Brain microvascular endothelial cell (primary cell): ENCODE results near the gene PAK6.
A peak's percentile ranks its signal among the peaks of the same experiment; 100 is the strongest.

Experiments
- DNase-seq: peaks from one replicate; pipeline ENCODE4 v3.0.0-alpha.2; 2020
- H3K27ac ChIP-seq: fragments of 250-450 bp; sonication (Bioruptor Pico); 2 replicates; pipeline ENCODE4 v1.5.1; 2020; ENCODE audit warnings: mild to moderate bottlenecking, moderate library complexity
- H3K27me3 ChIP-seq: fragments of 250-450 bp; sonication (Bioruptor Pico); replicated peaks from 2 replicates; pipeline ENCODE4 v1.5.1; 2020; ENCODE audit warnings: mild to moderate bottlenecking
- H3K36me3 ChIP-seq: fragments of 250-450 bp; sonication (Bioruptor Pico); replicated peaks from 2 replicates; pipeline ENCODE4 v1.5.1; 2020; ENCODE audit warnings: mild to moderate bottlenecking
- H3K4me3 ChIP-seq: 2 replicates; pipeline ENCODE4 v1.5.1; 2011; ENCODE audit warnings: low read depth, mild to moderate bottlenecking, control low read depth, low read length, moderate library complexity
- CTCF ChIP-seq: IDR thresholded peaks from 2 replicates; pipeline ENCODE4 v1.5.1; 2011; ENCODE audit warnings: low read depth, mild to moderate bottlenecking, moderate library complexity, low read length, control low read depth, inconsistent platforms; ENCODE audit errors: missing control alignments
- in situ Hi-C: cut with HindIII; loops from 2 replicates; pipeline ENCODE4 v1.10.0; 2017; ENCODE audit warnings: low sequenced_read_pairs, low pct_ligation_motif_present

The PAK6 gene

GRCh38 chr15:40256638-40257235 lies 17.9 kb downstream of the PAK6 start:
- Histone ChIP-seq H3K27me3 (peaks cover 17% of the 10 kb centered on the region), H3K27ac (peak overlapping the region; percentile 41), H3K36me3 (no peaks in the 10 kb centered on the region), H3K4me3 (no peak overlapping the region)
- in situ Hi-C loops, result no loop called here
- TF ChIP-seq CTCF, result no peak
- peak; percentile 74 for DNase-seq

GRCh38 chr15:40257656-40258450 lies 19.0 kb downstream of the PAK6 start:
- no peak for DNase-seq
- Histone ChIP-seq H3K36me3 (no peaks in the 10 kb centered on the region), H3K27ac (no peak overlapping the region), H3K4me3 (no peak overlapping the region), H3K27me3 (peaks cover 7% of the 10 kb centered on the region)
- in situ Hi-C loops, result no loop called here
- TF ChIP-seq CTCF, result no peak

- no peak for TF ChIP-seq CTCF
- Histone ChIP-seq H3K27ac (no peak overlapping the region), H3K27me3 (peaks cover 3% of the 10 kb centered on the region), H3K4me3 (no peak overlapping the region), H3K36me3 (no peaks in the 10 kb centered on the region)
- in situ Hi-C loops, result no loop called here
- no peak for DNase-seq
Observed at GRCh38 chr15:40258544-40258943, 19.7 kb downstream of the PAK6 start.

- H3K27ac ChIP-seq, result no peak overlapping the region
- H3K27me3 ChIP-seq, result peaks cover 2% of the 10 kb centered on the region
- in situ Hi-C loops, result no loop called here
- H3K36me3 ChIP-seq, result no peaks in the 10 kb centered on the region
- H3K4me3 ChIP-seq, result no peak overlapping the region
- no peak for DNase-seq
- TF ChIP-seq CTCF, result no peak
Observed at GRCh38 chr15:40259021-40259420, 20.2 kb downstream of the PAK6 start.

GRCh38 chr15:40263024-40263754 lies 24.3 kb downstream of the PAK6 start:
- Histone ChIP-seq H3K27ac (peak overlapping the region; percentile 65), H3K36me3 (no peaks in the 10 kb centered on the region), H3K4me3 (no peak overlapping the region), H3K27me3 (no peaks in the 10 kb centered on the region)
- no peak for TF ChIP-seq CTCF
- DNase-seq, result peak; percentile 82
- in situ Hi-C loops, result no loop called here
